HG02973 (cell line): Measurements from ENCODE around the gene STYXL2.

Experiments used
- ATAC-seq: cut with Tn5 transposase; IDR thresholded peaks from one replicate; pipeline ENCODE4 v1.9.1; 2021; ENCODE audit warnings: moderate library complexity; ENCODE audit not compliant: unreplicated experiment

Gene STYXL2

DNA sequence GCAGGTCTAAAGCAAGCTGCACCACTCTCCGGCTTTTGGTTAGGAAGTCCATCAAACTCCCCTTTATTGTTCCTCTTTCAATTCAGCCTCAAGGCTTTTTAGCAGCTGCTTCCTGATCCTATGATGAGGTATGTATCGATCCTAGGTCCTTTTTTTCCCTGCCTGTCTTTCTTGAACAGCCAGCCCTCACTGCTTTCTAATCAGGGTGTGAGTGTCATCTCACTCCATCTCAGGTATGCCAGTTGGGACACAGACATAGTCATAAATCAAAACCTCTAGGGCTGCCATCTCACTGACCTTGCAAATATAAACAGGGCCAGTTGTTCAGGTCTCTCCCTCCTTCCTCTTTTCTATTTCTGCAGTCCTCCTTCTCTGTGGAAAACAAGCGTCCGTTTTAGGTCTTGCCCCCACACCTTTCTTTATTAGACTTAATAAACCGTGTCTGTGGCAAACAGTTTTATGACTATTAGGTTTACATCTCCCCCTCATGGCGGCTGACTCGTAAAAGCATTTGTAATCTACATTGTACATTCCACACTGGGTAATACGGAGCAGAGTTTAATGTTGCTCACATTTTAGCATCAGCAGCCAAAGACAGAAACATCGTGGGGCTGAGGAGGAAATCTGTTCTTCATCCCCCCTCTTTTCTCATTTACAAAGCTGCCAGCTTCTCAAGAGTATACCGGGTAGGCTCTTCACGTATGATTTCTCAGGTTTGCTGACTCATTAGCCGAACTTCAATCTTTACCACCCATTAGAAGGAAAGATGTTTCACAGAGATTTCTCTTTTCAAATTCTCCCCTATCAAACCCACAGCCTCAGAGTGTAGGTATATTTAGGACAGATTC lies 11.6 kb downstream of the STYXL2 start:
- no peak for ATAC-seq

DNA sequence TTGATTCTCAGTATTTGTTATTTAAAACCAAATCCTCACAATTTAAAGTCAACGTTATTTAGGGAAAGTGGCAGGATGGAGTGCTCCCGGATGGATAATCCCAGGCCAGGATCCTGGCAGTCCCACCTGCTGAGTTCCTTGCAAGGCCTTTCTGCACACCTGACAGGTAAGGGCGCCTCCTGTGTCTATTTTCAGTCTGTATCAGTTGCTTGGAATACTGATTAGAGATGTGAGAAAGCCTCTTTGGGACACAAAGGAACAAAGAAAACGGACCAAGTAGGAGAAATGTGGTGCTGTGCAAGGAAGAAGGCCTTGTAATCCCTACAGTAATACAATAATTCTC lies 12.2 kb downstream of the STYXL2 start:
- no peak for ATAC-seq

DNA sequence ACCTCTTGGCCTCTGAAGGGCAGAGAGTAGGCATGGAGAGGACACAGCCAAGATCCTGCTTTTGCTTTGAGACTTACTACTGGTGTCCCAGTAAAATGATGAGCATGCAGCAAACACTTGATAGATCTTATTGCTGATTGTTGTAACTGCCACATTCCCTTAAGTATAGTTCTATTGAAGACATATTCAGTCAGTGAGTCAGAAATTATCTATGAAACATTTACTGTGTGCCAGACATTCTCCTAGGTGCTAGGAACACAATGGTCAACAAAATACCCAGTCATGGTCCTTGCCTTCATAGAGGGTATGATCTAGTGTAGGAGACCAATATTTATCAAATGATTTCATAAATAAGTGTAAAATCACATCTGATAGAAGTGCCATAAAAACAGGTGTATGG lies 13.6 kb downstream of the STYXL2 start:
- ATAC-seq = no peak

- ATAC-seq = no peak
Measured at GRCh38 chr1:167109125-167109524, 15.2 kb downstream of the STYXL2 start.

DNA sequence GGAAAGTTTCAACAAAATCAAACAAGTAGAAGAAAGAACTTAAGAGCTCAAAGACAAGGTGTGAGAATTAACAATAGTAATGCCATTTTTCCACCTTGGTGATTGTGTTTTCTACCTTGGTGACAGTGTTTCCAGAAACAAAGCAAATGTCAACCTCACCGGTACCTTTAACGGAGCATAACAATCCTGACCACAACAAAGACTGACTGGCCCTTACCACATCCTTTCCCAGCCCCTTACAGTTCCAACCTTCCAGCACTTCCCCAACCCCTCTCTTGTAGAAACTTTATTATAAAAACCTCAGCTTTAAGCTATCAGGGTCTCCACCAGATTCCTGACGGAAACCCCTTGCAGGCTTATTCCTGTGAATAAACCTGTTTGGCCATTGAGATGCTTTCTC lies 16.7 kb downstream of the STYXL2 start:
- ATAC-seq = peak; percentile 53

DNA sequence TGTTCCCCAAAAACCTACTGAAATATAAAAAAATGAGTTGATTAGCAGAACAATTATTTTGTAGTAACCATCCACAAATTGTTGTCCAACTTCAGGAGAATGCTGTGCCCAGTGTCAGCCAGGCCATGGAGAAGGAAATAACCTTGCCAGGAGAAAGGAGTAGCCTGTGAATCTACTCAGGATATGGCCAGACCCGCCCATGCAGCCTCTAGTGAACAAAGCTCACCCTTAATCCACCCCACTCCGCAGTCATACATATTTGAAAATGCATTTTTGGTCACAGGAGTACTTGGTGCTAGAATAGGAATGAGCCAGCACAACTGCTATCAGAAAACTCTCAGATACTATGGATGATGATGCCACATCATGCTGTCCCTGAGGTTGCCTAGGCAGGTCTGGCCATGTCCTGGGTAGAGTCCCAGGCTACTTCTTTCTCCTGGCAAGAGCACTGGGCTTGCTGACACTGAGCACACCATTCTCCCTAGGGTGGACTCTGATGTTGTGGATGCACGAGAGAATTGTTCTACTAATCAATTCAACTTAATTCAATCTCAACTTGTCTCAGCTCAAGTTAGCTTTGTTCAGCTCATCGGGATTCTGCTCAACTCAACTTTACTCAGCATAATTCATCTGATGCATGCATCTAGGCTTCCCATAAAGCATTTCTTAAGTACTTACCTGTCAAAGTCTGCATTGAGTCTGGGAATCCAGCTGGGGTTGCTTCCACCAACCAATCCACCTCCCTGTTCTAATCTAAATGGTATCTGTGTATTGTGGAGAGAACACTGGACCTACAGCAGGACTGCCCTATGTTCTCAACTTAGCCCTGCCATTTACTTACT lies 18.2 kb downstream of the STYXL2 start:
- ATAC-seq = no peak

GRCh38 chr1:167114725-167115124 lies 20.9 kb downstream of the STYXL2 start:
- no peak for ATAC-seq

- no peak for ATAC-seq
Measured at GRCh38 chr1:167115655-167116054, 21.8 kb downstream of the STYXL2 start.

GRCh38 chr1:167116174-167116573 lies 22.3 kb downstream of the STYXL2 start:
- ATAC-seq = no peak

DNA sequence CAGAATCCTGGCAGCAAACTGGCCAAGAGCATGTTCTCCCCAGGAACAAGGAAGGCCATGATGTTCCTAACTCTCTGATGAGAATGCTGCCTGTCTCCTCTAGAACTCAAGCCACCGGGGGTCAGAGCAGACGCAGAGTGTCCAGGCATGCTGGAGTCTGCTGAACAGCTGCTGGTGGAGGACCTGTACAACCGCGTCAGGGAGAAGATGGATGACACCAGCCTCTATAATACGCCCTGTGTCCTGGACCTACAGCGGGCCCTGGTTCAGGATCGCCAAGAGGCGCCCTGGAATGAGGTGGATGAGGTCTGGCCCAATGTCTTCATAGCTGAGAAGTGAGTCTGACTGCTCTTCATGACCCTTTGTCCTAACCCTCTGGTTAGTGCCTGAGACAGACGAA lies 23.4 kb downstream of the STYXL2 start:
- ATAC-seq = no peak

DNA sequence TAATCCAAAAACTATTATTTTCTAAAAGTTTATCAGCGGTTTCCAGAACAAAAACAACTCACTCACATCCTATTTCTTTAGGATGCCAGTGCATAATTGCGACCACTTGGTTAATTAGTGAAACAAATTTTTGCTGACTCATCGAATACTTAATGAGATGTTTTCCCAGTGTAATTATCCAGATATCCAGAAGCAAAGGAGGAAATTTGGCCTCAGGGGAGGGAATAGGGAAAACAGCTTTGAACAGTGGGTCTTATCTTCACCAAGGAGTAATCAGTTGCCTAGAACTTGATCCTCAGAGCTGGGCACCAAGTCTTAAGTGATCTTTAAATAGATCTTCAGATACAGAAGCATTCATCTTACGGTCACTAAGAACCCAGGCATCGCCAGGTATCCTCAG lies 24.3 kb downstream of the STYXL2 start:
- no peak for ATAC-seq

DNA sequence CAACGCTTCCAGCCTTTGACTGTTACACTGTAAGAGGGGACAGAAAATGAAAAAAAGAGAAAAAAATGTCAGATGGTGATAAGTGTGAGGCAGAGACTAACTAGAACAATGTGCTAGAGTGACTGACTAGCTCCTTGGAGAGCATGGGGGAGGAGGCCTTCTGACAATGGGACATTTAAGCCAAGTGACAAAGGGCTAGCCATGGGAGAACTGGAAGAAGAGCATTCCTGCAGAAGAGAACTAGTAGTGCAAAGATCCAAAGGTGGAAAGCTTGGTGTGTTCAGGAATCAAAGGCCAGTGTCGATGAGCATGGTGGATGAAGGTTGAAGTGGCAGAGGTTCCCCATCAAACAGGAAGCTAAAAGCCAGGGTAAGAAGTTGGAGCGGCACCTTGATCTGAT lies 25.8 kb downstream of the STYXL2 start:
- ATAC-seq = no peak

DNA sequence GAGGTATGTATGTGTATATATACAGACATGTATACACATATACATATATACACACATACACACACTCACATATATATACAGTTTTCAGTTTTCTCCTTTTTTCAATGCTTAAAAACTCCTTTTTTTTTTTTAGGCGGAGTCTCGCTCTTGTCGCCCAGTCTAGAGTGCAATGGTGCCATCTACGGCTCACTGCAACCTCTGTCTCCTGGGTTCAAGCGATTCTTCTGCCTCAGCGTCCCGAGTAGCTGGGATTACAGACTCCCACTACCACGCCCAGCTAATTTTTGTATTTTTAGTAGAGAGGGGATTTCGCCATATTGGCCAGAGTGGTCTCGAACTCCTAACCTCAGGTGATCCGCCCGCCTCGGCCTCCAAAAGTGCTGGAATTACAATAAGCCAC lies 27.0 kb downstream of the STYXL2 start:
- no peak for ATAC-seq

GRCh38 chr1:167121375-167122120 lies 27.7 kb downstream of the STYXL2 start:
- ATAC-seq = no peak

DNA sequence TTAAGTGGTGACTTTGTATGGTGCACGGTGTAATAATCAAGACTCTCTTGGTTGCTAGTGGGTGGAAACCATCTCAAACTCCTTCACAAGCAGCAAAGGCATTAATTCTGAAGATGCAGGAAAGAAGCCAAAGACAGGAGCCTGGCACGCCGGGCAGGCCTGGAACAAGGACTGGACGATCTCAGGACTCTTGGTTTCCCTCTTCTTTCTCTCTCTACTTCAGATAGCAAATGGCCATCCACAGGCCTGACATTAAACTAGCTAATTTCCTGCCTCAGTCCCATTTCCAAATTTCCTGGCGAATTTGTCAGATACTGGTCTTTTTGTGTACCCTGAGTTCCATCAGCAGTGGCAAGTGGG lies 28.2 kb downstream of the STYXL2 start:
- ATAC-seq = no peak

- ATAC-seq = no peak
Measured at GRCh38 chr1:167122568-167122967, 28.7 kb downstream of the STYXL2 start.

- ATAC-seq = no peak
Measured at GRCh38 chr1:167126317-167126716, 32.4 kb downstream of the STYXL2 start.

DNA sequence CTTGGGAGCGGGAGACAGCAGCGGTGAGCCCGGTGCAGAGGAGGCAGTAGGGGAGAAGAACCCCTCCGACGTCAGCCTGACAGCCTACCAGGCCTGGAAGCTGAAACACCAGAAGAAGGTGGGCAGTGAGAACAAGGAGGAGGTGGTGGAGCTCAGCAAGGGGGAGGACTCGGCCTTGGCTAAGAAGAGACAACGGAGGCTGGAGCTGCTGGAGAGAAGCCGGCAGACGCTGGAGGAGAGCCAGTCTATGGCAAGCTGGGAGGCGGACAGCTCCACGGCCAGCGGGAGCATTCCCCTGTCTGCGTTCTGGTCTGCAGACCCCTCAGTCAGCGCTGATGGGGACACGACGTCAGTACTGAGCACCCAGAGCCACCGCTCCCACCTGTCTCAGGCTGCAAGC lies 32.9 kb downstream of the STYXL2 start:
- no peak for ATAC-seq

DNA sequence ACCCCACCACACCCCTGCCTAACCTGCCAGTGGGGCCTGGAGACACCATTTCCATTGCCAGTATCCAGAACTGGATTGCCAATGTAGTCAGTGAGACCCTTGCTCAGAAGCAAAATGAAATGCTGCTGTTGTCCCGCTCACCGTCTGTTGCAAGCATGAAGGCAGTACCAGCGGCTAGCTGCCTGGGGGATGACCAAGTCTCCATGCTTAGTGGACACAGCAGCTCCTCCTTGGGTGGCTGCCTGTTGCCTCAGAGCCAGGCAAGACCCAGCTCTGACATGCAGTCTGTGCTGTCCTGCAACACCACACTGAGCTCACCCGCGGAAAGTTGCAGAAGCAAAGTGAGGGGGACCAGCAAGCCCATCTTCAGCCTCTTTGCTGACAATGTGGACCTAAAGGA lies 33.4 kb downstream of the STYXL2 start:
- no peak for ATAC-seq

DNA sequence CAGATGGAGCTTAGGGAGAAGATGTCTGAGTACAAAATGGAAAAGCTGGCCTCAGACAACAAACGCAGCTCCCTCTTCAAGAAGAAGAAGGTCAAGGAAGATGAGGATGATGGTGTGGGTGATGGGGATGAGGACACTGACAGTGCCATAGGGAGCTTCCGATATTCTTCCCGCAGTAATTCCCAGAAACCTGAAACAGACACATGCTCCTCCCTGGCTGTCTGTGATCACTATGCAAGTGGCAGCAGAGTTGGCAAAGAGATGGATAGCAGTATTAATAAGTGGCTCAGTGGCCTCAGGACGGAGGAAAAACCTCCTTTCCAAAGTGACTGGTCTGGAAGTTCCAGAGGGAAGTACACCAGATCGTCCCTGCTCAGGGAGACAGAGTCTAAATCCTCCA lies 33.8 kb downstream of the STYXL2 start:
- no peak for ATAC-seq
